ENCODE results near the gene TRPM8.

TRPM8 gene

DNA sequence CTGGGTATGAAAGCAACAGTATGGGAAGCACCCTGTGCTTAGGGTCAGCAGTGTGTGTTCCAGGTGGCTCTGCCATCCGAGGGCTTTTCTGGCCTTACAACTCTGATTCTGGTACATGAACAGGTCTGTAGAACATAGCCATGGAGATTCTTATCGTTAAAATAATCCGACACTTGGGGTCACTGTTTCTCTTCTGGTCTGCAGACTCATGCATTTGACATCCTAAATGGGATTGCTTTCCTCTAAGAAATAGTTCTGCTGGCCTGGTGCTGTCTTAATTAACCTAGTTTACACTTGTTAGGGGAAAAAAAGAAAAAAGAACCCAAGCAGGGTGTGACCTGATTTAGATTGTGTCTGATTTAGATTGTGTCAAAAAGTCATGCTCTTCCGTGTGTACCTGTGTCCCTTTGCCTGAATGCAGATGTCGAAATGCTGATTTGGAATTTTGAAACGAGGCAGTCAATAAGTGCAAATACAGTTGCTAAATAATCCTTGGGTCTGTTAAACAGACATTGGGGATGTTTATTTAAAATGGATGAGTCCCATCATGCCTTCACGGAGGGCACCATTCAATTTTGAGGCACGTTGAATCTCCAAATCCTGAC lies 59.6 kb downstream of the TRPM8 start:
- no peak for DNase-seq

DNA sequence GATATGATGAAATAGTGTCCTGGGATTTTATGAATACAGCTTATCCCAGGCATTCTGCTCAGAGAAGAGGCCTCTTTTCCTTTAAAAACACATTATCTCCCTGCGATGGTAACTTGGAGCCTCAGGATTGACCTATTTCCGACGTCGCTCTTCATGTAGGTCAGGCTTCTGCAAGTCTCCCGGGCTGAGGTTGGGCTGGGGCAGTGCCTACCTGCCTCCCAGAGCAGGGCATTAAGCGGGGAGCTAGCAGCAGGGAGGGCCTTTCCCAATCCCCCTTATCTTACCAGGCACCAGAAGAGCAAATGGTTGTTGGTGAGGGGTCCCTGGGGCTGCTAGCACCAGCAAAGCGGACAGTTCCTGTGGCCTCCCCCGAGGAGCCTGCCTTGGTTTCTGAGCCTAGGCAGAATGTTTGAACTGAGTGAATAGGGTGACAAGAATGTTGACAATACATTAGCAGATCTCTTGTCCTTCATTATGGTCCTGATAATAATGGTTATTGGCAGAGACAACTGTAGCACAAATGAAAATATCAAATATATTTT lies 60.2 kb downstream of the TRPM8 start:
- no peak for DNase-seq

DNA sequence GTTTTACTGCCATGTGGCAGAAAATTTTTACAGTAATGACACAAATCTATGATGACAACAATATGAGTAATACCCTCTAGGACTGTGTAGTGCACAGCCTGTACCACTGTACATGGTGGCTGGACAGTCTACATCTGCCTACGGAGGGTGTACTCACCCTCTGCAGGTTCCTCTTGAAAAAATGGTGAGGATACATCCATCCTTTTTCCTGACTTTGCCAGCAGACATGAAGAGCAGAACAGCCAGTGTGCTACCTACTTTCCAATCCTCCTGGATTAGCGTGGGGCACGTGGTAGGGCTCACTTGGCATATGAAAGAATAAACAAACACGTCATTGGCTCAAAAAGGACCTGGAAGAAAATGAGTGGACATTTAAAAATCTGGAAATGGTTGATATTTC lies 62.6 kb downstream of the TRPM8 start:
- no peak for DNase-seq

DNA sequence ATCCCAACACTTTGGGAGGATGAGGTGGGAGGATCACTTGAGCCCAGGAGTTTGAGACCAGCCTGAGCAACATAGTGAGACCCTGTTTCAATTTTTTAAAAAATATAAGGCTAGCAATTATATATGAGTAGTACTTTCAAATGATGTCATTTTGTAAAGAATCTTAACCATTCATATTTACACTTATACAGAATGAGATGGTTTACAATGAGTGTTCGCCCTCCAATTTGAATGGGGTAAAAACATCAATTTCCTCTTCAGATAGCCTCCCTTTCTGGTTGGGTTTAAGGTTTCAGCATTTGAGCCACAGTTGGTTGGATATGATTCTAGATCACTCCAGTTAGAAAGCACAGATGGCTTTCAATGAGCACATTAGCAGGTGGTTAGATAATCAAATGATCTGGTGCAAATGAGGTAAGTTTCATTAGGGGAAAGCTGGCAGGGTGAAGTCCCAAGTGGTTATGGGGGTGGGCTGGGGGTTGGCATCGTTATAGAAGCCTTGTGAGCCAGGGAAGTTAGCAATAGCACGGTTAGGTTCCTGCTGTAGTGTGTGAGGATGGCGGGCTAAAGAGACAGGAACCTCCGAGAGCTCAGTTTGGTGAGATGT lies 63.9 kb downstream of the TRPM8 start:
- no peak for DNase-seq

DNA sequence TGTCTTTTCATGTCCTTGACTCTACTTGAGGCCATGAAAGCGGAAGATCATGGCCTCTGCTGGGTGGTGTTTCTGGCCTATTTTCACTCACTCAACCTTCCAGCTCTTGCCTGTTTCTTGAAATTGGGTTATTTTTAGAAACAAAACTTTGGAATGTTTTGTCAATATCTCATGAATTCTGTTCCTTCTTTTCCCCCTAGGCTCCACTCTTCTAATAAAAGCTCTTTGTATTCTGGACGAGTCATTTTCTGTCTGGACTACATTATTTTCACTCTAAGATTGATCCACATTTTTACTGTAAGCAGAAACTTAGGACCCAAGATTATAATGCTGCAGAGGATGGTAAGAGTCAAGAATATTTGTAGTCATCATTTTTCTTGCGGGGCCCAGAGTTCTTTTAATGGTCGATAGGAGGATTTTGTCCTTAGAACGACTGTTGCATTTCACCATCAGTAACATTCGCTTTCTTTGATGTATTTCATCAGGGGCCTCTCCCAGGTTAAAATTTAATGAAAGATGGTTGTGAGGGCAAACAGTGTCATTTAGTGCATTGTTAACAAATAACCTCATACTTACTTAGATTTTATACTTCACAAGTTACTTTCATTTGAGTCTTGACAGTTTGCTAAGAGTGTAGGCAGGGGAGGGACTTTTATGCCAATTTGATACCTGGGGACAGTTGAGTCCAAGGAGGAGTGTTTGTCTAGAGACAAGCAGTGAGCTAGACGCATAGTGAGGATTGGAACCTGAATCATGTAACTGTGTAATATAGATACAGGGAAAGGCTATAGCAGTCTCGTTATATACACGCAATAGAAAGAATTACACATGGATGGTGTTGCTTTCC lies 64.6 kb downstream of the TRPM8 start:
- no peak for DNase-seq

DNA sequence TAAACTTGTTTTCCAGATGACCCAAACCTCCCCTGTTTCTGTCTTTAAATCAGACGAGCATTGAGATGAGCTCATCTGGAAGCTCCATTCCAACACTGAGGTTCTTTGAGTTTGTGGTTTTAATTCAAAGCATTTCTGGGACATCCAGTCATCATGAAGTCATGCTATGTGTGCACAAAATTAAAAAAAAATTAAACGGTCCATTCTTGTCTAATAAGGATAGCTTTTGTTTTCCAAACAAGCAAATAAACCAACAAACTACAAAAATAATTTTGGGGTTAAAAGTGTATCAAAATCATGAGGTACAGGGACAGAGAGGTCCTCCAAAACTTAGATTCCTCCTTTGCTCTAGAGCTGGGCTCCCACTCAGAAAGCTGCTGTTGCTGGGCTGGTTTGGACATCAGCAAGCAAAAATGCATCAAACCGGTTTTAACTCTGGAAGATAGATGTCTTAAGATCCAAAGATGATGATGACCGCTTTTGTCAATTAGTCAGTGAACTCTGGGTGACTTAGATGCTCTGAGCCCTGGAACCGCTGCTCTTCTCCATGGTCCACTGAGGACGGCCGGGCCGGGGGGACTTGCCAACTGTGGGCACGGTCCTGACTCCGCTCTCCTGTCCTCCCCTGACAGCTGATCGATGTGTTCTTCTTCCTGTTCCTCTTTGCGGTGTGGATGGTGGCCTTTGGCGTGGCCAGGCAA lies 65.4 kb downstream of the TRPM8 start:
- DNase-seq: no peak

DNA sequence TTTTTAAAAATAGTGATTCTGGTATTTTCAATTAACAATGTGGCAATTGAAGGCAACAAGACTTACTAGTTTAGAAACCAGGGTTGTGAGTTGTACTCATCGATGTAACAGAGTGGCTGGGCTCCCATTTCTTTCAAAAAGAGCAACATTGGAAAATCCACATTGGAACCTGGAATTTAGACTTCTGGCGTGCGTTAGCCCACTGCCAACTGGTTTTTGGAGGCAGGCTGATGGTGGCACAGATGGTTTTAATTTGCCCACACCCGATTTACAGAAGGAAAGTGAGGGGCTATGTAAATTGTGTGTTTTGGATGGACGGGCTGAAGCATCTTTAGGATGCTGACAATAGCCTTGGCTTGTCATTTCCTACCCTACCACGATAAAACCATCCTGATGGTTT lies 66.3 kb downstream of the TRPM8 start:
- DNase-seq: no peak

DNA sequence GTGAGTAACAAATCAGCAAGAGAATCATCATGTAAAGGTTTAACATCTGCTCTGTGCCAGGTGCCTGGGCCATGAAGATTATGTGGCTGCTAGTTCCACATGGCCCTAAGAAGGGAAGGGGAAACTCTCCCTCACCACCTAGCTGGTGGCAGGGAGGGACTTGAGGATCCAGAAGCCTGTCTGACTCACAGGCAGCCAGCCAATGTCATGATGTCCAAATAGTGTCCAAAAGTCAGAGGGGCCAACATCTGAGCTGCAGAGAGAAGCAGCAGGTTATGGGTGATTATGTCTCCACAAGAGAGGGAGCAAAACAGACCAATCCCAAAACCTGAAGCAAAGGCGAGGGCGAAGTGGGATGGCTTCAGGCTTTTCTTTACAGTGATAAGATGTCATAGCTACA lies 71.4 kb downstream of the TRPM8 start:
- DNase-seq: no peak

DNA sequence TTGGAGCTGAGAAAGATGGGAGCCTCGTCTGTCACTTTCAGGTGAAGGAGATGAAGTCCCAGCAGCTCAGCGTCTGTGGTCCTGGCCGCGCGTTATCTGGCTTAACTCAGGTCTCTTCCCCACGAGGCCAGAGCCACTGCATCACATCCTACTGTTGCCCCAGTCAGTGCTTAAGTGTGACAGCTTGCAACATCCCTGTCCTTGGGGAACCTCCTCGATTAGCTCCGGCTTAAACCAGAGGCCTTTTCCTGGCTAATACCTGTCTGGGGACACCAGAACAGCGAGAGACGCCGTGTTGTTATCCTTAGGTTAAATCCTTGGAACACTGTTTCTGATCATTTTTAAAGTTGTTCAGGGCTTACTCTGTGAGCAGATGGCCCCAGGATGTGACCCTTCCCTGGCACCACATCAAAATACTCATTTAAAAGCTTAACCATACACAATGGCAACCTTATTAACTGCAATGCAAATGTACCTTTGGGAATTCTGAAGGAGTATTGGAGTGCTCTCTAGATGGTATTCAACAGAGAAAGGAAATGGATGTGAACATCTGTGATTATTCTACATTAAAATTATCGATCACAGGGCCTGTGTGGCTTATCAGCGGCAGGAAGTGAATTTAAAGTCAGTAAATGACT lies 72.2 kb downstream of the TRPM8 start:
- DNase-seq: no peak

DNA sequence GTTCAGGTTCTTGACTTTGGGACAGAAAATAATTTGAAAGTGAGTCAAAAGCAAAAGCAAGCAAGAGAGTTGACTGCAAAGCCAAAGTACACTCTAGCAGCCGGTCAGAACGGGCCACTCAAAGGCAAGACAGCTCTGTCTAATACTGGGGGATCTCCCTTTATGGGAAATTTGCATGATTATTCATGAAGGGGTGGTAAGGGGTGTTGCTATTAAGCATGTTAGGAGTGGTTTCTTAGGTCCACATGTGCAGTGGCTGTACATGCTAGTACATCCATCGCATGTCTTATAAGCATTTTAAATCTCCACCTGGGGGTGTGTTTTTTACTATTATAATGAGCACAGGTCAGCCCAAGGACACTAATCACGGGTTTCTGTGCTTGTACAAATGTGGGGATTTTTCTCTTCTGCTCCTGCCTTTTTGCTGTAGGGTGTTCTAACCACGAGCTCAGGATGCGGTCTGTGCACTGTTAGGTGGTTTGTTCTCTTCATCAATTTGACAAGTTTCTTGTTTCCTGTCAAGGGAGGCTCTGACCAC lies 73.2 kb downstream of the TRPM8 start:
- peak; percentile 60 for DNase-seq

DNA sequence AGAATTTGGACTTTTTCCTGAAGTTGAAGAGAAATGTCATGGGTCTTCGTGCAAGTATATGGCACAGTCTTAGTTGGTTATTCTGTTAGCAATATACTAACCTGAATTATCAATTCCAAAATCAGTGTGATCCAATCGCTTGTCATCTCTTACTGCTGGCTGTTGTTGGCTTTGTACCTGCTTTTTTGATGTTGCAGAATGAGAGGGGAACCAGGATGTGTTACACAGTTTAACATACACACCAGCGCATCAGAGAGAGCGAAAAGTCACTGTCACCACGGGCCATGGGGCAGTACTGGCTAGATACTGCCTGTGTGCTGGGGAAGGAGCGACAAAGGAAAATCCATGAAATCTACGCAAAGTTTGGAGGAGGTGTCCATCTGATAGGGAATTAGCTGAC lies 74.0 kb downstream of the TRPM8 start:
- DNase-seq: no peak

DNA sequence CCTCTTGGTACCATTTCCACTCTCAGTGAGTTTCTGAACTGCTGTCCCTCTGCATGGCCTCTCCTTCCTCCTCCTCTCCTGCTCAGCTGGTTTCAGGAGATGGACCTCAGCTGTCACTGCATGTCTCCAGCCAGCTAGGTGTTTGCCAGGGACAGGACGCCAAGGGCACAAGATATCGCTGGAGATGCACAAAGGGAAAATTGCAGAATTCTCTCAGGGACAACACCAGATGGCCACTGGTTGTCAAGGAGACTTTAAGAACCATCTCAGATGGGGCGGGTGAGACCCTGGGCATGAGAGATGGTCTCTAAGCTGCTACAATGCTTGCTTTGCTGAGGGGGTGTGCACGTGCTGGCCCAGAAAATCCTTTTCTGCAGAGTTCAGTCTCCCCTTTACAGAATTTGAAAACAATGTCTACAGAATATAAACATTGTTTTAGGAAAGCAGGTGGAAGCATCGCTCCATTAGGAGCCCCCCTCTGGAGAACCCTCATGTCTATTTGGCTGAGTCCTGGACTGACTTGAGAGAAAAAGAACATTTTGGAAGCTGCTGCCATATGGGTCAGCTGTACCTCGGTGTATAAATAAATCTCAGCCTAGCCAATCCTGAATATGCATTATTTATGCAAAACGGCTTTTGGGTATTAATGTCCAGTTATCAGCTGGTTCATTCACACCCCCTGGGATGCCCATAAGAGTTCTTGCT lies 75.5 kb downstream of the TRPM8 start:
- no peak for DNase-seq

DNA sequence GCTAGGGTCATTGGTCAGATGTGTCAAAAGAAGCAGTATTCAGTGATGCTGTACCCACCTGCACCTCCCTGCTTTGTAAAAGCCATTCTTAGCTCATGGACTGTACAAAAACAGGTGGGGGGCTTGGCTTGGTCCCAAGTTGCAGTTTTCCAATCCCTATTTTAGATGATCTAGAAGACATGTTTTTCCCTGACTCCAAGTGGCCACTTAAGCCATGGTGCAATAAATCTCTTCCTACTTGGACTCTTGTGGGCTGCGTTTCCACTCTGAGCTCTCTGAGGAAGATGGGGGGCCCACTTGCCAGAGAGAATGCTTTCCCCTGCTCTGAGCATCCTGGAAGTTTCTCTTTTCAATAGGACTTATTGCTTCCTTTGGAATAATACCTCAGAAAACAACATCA lies 76.3 kb downstream of the TRPM8 start:
- no peak for DNase-seq

DNA sequence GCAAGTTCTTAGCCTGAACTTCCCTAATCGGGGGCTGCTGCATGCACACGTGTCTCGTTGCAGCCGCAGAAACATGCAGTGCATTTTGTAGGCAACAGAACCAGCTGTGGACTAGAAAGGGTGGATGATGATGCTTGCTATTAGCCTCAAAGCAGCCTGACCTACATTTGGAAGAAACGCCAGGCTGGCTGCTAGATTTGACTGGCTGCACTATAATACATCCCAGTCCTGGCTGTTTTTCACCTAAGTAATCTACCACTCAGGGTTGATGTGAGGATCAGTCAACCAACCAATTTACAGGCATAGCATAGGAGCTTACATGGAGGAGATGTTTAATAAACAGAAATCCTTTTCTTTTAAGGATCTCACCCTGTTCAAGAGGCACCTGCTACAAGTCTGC lies 77.0 kb downstream of the TRPM8 start:
- no peak for DNase-seq

DNA sequence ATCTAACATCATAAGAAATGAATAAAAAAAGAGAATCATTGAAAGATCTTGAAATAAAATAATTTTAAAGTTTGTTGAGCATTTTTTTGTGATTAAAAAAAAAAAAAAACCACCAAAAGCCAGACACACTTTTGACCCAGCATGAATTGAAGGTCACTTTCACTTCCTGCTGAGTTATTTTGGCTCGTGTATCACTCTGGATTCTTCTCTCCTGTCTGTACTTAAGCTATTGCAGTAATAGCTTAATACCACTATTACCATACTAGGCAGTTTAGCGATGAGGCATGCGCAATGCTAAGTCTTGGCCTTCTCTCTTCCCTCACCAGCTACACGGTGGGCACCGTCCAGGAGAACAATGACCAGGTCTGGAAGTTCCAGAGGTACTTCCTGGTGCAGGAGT lies 78.8 kb downstream of the TRPM8 start:
- no peak for DNase-seq

DNA sequence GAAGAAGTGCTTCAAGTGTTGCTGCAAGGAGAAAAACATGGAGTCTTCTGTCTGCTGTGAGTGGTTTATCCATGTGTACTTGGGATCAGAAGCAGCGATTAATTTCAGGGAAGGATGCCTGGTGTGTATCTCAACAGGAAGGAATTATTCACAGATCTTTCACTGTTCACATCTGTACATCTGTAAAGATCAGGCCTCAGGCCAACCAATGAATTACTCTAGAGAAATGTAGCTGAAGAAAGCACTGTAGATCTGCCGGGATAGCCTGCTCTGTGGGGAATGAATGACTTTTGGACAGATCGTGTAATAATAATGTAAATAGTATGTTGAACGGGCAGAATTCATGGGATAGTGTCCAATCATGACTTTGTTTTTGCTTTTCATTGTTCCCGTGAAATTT lies 79.3 kb downstream of the TRPM8 start:
- DNase-seq: no peak

DNA sequence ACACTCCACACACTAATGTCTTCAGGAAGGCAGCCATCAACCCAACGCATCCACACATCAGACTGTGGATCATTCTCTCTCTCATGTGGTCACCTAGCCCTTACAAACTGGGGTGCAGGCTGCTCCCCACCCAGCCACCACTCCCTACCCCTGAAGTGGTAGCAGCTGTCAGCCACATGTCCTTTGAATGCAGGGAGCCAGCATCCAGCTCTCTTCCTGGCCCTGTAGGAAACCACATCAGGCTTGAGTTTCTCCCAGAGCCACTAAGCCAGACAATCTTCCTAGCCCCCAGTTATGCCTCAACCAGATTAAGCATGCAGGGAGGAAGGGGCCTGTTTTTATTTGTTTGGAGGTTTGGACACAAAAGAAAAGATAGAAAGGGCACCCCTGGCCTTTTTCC lies 80.5 kb downstream of the TRPM8 start:
- no peak for DNase-seq

DNA sequence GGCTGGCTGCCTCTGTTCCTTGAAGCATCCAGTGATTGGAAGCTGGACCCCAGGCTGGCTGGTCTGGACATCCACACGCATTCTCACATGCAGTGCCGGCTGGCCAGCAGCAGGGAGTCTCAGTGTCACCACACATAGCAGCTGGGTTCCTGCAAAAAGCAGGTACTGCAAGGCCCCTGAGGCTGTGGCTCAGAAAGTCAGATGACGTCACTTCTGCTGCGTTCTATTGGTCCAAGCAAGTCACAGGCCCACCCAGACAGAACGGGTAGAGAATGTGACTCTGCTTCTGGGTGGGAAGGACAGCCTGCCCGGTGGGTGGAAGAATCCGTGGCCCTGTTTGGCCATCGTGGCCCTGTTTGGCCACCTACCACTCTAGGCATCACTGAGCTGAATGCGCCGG lies 82.0 kb downstream of the TRPM8 start:
- DNase-seq: no peak

DNA sequence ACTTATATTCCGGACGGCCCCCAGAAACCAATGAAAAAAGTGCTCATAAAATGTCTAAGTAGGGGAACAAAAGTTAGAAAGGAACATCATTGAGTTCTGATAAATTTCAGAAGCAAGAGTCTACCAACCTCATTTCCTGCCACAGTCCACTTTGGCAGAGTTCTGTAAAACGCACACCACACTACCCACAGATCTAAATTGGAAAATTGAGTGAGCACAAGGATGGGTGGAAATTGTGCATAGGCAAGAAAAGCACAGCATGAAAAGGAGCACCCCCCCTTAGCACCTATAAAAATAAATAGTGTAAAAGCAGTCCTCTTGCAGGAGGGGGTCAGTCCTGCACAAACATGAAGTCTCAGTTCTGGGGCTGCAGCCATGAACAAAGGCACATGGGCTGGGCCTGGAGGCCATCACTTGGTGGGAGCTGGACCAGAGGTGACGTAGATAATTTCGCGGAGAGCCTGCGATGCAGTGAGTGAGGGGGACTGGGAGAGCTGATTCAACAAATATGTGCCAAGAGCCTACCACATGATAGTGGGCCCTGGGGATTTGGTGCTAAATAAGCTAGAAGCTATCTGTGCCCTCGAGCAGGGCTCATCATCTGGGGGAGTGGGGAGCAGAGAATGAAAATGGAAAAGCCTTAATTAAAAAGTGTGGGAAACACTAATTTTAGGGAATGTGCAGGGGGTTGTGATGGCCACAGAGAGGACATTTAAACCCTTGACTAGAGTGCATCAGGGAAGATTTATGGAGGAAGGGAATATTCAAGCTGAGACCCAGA lies 84.4 kb downstream of the TRPM8 start:
- no peak for DNase-seq

DNA sequence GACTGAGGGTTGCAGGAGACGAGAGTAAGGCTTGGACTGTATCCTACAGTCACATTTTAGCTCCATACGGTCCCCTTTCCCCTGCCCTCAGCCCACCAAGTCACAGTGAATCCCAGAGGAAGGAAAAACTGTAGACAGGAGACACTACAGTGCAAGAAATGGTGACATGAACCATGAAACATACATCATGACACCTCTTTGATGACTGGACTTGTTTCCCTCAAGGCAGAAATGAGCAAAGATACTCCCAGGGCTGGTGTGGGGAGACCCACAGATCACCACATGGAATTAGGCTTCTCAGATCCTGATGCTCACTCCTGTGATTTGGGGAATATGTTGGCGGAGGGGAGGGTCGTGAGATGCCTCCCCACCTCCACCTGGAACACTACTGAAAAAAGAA lies 85.1 kb downstream of the TRPM8 start:
- no peak for DNase-seq

DNA sequence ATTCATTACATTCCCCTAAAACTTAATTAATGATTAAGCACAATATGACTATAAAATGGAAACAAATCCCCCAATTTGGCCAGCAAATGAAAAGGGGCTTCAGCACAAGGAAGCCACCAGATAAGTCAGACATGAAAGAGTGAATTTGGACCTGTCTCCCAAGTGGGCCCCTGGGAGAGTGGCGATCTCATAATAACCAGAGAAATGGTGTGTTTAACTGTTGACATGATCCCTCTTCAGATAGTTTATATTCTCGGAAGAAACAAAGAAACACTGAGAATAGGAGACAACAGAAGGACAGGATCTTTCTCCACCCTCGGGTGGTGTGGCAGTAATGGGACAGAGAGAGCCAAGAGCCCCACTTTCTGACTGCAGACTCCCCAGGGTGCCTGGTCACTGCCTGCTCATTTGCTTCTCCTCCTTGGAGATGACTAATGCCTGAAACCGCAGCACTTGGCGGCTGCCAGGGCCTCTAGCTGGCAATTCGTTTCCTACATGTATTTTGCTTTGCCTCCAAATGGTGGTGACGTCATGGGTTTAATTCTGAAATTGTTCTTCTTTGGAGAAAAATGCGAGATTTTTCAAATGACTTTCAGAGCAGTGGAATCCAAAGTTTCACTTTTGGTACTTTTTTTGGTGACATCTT lies 86.9 kb downstream of the TRPM8 start:
- DNase-seq: no peak
